Astrocyte of the spinal cord (primary cell): Measurements from ENCODE around the gene EFHC2.
A peak's percentile ranks its signal among the peaks of the same experiment; 100 is the strongest.

ENCODE experiments used
- DNase-seq: peaks from one replicate; pipeline ENCODE4 v3.0.0; 2011; ENCODE audit warnings: low read depth, low spot score
- H3K4me3 ChIP-seq: 2 replicates; pipeline ENCODE4 v1.5.1; 2011; ENCODE audit warnings: low read depth, mild to moderate bottlenecking, low read length, moderate library complexity
- CTCF ChIP-seq: IDR thresholded peaks from 2 replicates; pipeline ENCODE4 v1.5.1; 2012; ENCODE audit warnings: low read depth, mild to moderate bottlenecking, low read length, inconsistent platforms
- in situ Hi-C: cut with HindIII; loops from 2 replicates; pipeline ENCODE4 v1.10.0; 2017; ENCODE audit warnings: low sequenced_read_pairs

EFHC2 gene

DNA sequence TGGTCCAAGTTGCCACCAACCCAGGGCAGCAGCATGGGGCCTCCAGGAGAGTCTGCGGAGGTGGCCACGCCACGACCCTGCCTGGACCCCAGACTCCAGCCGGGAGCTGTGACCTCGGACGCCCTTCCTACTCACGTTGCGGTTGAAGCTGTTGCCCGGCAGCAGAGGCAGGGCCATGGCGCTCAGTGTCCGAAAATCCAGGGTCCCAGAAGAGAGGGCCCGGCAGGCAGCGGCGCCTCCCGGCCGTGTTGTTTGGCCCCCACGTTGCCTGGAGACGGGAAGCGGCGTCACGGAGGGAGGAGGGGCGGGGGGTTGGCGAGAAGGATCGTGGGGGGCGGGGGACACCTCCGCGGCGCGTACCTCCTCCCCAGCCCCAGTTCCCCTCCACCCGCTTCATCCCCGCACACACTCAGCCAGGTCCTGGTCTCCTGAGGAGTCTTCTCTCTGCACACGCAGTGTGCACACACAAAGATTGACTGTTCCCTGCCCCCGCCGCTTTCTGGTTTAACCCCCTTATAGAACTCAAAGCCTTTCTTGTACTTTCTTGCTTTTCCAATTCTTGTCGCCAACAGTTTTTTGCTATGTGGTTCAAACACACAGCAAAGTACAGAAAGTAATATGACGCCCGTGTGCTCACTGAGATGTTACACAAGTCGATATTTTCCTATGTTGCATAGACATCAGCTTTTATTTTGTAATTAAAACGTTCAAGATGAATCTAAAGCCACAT lies at the start of gene EFHC2:
TSS of gene EFHC2 (minus strand) at position 261 of the 730 bp plus-strand sequence. CDS start at position 177, 84 bp downstream.
- TF ChIP-seq CTCF, result no peak
- in situ Hi-C loops, result no loop called here
- H3K4me3 ChIP-seq, result peak within 1 kb of the TSS; percentile 34
- no peak for DNase-seq

DNA sequence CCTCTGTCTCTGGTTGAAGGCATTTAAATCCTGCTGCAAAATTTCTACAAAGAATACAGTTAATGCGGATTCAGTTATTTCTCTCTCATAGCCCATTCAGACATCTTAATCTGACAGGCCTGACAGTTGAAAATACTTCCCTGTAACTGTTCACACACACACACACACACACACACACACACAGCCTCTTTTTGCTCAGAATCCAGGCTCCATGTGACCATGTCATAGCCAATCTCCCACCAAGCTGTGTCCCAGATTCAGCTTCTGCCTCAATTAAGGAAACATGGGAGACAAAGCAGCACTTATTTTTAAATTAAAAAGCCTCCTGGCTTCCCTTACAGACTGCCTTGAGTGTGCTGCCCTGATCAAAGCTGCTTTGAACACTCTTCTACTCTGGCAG lies 49.3 kb upstream of the EFHC2 start:
- no peak overlapping the region for H3K4me3 ChIP-seq
- TF ChIP-seq CTCF, result no peak
- no peak for DNase-seq
- in situ Hi-C loops, result no loop called here

DNA sequence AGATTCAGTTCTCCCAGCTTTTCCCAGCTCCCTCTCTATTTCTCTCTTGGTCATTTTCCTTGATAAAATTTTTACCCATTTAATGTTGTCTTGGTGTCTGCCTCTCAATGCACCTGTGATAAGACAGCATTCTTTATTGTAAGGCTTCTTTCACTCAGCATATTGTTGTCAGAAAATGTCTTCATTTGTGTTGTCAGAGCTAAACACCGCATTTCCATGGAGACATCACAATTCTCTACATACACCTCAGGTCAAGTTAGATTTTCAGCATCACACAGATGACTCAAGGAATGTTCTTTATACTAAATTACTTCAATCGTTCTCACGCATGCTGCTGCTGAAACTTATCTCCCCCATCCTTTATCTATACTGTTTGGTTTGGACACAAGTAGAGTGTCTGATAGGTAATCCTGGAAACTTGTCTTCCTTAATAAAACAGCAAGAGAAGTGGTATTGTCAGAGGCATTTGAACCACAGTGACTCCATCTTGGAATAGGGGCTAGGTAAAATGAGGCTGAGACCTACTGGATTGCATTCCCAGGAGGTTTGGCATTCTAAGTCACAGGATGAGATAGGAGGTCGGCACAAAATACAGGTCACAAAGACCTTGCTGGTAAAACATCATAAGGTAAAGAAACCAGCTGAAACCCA lies 41.3 kb upstream of the EFHC2 start:
- in situ Hi-C loops, result no loop called here
- no peak overlapping the region for H3K4me3 ChIP-seq
- no peak for TF ChIP-seq CTCF
- no peak for DNase-seq

- TF ChIP-seq CTCF, result no peak
- in situ Hi-C loops, result no loop called here
- H3K4me3 ChIP-seq, result no peak overlapping the region
- no peak for DNase-seq
These were observed 39.4 kb upstream of the EFHC2 start for GRCh38 chrX:44382871-44383270.

DNA sequence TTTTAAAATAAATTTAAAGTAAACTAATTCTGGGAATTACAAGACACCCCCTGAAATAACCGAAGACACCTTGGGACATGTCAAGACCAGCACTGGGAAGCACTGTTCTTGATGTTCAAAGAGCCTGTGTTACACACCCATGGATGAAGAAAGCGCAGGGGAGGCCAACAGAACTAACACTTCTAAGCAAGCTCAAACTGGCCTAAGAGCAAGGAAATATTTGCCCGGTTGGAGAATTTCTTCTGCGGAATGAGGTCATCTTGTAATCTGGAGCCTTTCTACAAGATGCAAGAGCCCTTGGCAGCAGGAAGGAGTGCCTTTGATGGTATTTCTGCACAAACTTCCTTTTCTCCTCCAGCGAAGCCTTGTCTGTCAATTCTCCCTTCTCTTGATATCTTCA lies 9.3 kb upstream of the EFHC2 start:
- no peak for DNase-seq
- TF ChIP-seq CTCF, result no peak
- no peak overlapping the region for H3K4me3 ChIP-seq
- in situ Hi-C loops, result no loop called here

DNA sequence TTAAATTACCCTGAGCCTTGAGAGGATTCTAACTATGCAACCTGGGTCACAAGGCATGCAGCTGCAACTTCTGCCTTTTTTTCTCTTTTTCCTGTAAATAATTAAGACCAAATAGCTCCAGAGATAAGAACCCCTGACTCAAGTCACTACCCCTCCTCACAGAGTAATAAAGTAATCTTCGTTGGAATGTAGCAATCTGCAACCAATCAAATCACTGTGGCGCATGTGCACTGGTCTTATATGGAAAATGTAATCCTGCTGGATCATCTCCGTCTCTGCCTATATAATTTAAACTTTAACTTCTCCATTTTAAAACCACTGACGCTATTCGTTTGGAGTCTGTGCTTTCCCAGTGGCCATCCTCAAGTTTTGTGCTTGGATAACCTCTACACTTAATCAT lies 6.1 kb upstream of the EFHC2 start:
- DNase-seq, result no peak
- in situ Hi-C loops, result no loop called here
- no peak for TF ChIP-seq CTCF
- no peak overlapping the region for H3K4me3 ChIP-seq
